Left ventricle myocardium inferior (tissue), 1 donor: ENCODE results near the gene METTL25B. TPM values are rescaled to one million over a fixed set of nuclear protein-coding genes. Genes with fewer than 3 reads are reported as not detected.

Experiments
- DNase-seq: peaks from one replicate; pipeline ENCODE4 v3.0.0-alpha.2; 2020
- H3K27ac ChIP-seq: fragments of 200-600 bp; replicated peaks from 2 replicates; pipeline ENCODE4 v1.8.0; 2021
- H3K27me3 ChIP-seq: fragments of 200-600 bp; 2 replicates; pipeline ENCODE4 v1.8.0; 2021; ENCODE audit warnings: low read depth
- H3K36me3 ChIP-seq: fragments of 200-600 bp; 2 replicates; pipeline ENCODE4 v1.8.0; 2021
- H3K4me1 ChIP-seq: fragments of 200-600 bp; 2 replicates; pipeline ENCODE4 v1.8.0; 2021
- H3K4me3 ChIP-seq: fragments of 200-600 bp; 2 replicates; pipeline ENCODE4 v1.8.0; 2021; ENCODE audit warnings: mild to moderate bottlenecking, moderate library complexity
- H3K9me3 ChIP-seq: fragments of 200-600 bp; replicated peaks from 2 replicates; pipeline ENCODE4 v1.8.0; 2021
- CTCF ChIP-seq: fragments of 200-600 bp; IDR thresholded peaks from 2 replicates; pipeline ENCODE4 v1.8.0; 2021; ENCODE audit warnings: antibody characterized with exemption, mild to moderate bottlenecking, borderline replicate concordance
- intact Hi-C: fragments of 100-400 bp; cut with micrococcal nuclease; formaldehyde crosslinking; loops from one replicate; pipeline ENCODE4 v1.11.0; 2022
- total RNA-seq: library from RNA; stranded (reverse); fragmentation: NEBNext Ultra II Directional; extraction: Animal tissue kit (Norgen Biotek cat#: 25700); gene quantifications from one replicate; pipeline ENCODE4 v1.2.1, GENCODE V29; 2021
- donor health status: DM: no; HTN: yes; CAD: no; lungs with severe emphysema.

Gene METTL25B
- total RNA-seq, 1 donor from 2014 or later = 18.1 TPM

DNA sequence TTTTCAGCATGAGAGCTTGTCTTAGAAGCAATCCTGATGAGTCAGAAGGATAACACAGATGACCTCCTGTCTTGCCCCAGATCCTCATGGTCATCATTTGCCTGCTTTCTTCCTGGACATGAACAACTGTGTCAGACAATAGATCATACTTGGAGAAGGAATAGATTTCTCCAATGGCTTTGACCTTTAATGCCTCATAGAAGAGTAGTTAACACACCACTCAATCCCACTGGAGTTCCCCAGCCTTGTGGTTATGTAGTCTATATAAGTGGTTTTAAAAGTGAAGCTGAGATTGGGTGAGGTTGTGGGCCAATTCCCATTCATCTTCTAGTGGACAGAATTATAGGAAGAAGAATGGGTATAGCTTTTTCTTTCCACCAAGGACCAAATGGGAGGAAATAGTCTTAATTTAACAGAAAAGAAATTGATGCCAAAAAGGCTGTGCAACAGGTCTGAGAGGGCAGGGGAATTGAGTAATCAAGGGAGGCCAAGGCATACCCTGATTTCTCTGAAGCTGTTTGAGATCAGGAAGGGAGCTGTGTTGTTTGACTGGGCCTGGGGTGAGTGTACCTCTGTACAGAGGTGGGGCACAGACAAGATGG is 53.4 kb downstream of the METTL25B start:
- no peak for DNase-seq
- Histone ChIP-seq H3K36me3 (peaks cover 49% of the 10 kb centered on the region), H3K27me3 (no peaks in the 10 kb centered on the region), H3K27ac (no peak overlapping the region), H3K9me3 (no peaks in the 10 kb centered on the region), H3K4me1 (peaks cover 37% of the 10 kb centered on the region), H3K4me3 (no peak overlapping the region)
- intact Hi-C loops = no loop called here
- TF ChIP-seq CTCF = no peak

- DNase-seq = no peak
- Histone ChIP-seq H3K27ac (no peak overlapping the region), H3K4me3 (no peak overlapping the region), H3K4me1 (peaks cover 16% of the 10 kb centered on the region), H3K36me3 (peaks cover 75% of the 10 kb centered on the region), H3K9me3 (no peaks in the 10 kb centered on the region), H3K27me3 (no peaks in the 10 kb centered on the region)
- no peak for TF ChIP-seq CTCF
- intact Hi-C loops = no loop called here
Observed at GRCh38 chr1:156785458-156785857, 57.2 kb downstream of the METTL25B start.

Other genes with a start within 250 kb of the METTL25B start
- 96.8 TPM for gene MEF2D, start 227.7 kb upstream of the METTL25B start, total RNA-seq
- gene IQGAP3, start 155.9 kb upstream of the METTL25B start, total RNA-seq = 0.36 TPM
- gene TTC24, start 148.7 kb upstream of the METTL25B start, total RNA-seq = not detected
- gene NAXE, start 136.7 kb upstream of the METTL25B start, total RNA-seq = 102 TPM
- 15.1 TPM for gene GPATCH4, start 127.0 kb upstream of the METTL25B start, total RNA-seq
- gene HAPLN2, start 109.1 kb upstream of the METTL25B start, total RNA-seq = 1.2 TPM
- 0.05 TPM for gene BCAN, start 86.4 kb upstream of the METTL25B start, total RNA-seq
- gene NES, start 51.1 kb upstream of the METTL25B start, total RNA-seq = 164 TPM
- gene CRABP2, start 22.9 kb upstream of the METTL25B start, total RNA-seq = 0.60 TPM
- 11.5 TPM for gene ISG20L2, start 297 bp downstream of the METTL25B start, total RNA-seq
- gene MRPL24, start 12.6 kb downstream of the METTL25B start, total RNA-seq = 92.1 TPM
- 145 TPM for gene HDGF, start 23.2 kb downstream of the METTL25B start, total RNA-seq
- gene PRCC, start 39.1 kb downstream of the METTL25B start, total RNA-seq = 36.3 TPM
- 0.88 TPM for gene SH2D2A, start 88.4 kb downstream of the METTL25B start, total RNA-seq
- 0.41 TPM for gene INSRR, start 130.6 kb downstream of the METTL25B start, total RNA-seq
- 1.0 TPM for gene NTRK1, start 132.4 kb downstream of the METTL25B start, total RNA-seq
- 7.1 TPM for gene PEAR1, start 165.2 kb downstream of the METTL25B start, total RNA-seq
- gene LRRC71, start 192.2 kb downstream of the METTL25B start, total RNA-seq = 0.27 TPM